GM19238 (cell line): Measurements from ENCODE around the gene KDM4B.
"Not testable (repeated sequence)": the region's sequence is repeated elsewhere in the genome, so short reads cannot be mapped to it uniquely, and the experiment has no call there.

Experiments
- DNase-seq: peaks from one replicate; pipeline ENCODE4 v3.0.0; 2011; ENCODE audit warnings: low spot score; ENCODE audit not compliant: insufficient read length

The KDM4B gene

DNA sequence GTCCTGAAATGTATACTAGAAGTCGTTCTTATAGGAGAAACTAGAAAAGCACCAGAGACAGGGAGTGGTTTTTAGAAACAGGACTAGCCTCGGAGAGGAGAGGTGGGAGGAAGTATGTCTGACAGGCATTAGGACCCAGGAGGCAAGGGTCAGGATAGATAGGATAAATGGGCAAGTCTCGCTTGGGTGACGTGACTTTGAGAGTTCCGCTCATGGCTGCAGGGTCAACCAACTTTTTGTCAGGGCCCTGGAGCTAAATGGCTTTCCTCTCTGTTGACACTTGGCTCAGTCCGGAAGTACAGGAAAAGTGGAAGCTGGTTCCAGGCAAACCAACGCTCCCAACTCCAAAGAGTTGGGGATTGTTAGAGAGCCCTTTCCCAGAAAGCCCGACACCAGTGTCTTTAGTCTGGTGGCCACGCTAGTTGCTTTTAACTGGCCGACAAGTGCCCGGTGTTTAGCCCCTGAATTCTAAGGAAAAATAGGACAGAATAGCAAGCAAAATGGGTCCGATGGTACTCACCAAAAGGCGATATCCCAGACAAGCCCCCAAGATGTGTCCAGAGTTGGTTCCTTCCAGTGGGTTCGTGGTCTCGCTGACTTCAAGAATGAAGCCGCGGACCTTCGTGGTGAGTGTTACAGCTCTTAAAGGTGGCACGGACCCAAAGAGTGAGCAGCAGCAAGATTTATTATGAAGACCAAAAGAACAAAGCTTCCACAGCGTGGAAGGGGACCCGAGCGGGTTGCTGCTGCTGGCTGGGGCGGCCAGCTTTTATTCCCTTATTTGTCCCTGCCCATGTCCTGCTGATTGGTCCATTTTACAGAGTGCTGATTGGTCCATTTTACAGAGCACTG is 196.2 kb downstream of the KDM4B start:
- not testable (repeated sequence) for DNase-seq

DNA sequence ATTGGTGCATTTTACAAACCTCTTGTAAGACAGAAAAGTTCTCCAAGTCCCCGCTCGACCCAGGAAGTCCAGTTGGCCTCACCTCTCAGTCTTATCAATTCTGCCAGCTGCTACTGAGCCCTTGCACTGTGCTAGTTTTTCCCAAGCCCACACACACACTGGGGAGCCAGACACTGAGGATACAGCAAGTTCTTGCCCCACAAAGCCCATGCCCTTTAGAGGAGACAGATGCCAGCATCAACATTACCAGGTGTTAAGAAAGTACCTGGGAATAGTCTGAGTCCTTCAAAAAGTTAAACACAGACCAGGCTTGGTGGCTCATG is 196.7 kb downstream of the KDM4B start:
- DNase-seq, result no peak

DNA sequence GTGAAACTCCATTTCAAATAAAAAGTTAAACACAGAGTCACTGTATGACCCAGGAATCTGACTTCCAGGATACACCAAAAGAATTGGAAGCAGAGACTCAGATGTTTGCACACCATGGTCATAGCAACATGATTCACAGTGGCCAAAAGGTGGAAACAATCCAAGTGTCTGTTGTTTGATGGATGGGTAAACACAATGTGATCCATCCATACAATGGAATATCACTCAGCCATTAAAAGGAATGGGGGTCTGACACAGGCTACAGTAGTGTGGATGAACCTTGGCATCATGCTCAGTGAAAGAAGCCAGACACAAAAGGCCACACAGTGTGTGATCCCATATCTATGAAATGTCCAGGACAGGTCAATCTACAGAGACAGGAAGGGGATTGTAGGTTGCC is 197.3 kb downstream of the KDM4B start:
- DNase-seq, result no peak

DNA sequence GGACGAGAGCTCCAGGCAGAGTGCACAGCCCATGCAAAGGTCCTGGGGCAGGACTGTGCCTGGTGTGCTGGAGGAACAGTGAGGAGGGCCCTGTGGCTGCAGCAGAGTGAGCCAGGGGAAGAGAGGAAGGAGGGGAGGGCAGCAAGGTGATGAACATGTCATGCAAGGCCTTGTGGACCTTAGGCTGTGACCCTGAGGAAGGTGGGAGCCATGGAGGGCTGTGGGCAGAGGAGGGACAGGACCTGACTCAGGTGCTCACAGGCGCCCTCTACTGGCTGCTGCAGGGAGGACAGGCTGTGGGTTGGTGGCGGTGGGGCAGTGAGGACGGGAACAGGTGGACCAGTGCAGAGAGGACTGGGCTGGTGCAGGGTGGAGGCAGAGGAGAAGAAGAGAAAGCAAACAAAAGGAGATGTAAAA is 201.4 kb downstream of the KDM4B start:
- DNase-seq, result no peak

DNA sequence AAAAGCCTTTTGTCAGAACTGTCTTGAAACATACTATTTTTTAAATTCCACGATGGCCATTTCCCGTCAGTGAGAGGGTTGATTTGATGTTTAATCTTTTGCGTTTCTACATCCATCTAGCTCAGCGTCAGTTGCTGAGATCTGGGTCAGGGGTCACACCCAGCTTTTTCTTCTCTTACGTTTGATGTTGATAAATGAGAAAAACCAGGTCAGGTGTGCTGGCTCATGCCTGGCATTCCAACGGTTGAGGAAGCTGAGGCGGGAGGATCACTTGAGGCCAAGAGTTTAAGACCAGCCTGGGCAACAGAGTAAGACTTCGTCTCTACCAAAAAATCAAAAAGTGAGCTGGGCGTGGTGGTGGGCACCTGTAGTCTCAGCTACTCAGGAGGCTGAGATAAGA is 202.8 kb downstream of the KDM4B start:
- no peak for DNase-seq

DNA sequence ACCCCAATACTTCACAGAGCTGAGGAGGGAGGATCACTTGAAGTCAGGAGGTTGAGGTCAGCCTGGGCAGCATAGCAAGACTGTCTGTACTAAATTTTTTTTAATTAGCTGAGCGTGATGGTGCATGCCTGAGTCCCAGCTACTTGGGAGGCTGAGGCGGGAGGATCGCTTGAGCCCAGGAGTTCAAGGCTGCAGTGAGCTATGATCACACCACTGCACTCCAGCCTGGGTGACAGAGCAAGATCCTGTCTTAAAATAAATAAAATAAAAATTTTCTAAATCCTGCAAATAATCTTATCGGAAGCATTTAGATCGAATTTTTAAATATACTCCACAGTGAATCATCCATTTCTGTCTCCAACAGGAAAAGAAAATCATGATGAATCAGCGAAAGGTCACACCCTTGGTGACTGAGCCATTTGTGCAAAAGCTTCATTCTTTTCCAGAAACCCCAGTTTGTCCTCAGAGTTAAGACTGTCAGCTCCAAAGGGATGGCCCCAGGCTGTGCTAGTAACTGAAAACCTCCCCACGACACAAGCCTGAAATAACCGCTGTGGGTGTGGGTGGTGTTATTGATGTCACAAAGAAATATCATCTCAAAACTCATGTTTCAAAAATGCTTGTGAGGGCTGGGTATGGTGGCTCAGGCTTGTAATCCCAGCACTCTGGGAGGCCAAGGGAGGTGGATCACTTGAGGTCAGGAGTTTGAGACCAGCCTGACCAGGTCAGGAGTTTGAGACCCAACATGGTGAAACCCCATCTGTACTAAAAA is 204.1 kb downstream of the KDM4B start:
- no peak for DNase-seq

DNA sequence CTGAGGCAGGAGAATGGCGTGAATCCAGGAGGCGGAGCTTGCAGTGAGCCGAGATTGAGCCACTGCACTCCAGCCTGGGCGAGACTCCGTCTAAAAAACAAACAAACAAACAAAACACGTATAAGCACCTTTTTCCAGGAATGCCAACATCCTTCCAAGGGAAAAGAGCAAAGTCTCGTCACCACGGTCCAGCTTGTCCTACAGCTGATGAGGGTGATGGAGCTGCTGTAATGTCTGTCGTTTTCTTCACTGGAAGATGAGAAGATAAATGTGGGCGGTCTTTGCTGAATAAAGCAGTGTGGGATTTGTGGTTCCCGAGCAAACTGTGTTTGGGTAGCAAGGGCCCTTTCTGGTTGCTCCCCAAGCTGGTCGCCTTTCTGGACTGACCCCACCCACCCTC is 205.1 kb downstream of the KDM4B start:
- no peak for DNase-seq

DNA sequence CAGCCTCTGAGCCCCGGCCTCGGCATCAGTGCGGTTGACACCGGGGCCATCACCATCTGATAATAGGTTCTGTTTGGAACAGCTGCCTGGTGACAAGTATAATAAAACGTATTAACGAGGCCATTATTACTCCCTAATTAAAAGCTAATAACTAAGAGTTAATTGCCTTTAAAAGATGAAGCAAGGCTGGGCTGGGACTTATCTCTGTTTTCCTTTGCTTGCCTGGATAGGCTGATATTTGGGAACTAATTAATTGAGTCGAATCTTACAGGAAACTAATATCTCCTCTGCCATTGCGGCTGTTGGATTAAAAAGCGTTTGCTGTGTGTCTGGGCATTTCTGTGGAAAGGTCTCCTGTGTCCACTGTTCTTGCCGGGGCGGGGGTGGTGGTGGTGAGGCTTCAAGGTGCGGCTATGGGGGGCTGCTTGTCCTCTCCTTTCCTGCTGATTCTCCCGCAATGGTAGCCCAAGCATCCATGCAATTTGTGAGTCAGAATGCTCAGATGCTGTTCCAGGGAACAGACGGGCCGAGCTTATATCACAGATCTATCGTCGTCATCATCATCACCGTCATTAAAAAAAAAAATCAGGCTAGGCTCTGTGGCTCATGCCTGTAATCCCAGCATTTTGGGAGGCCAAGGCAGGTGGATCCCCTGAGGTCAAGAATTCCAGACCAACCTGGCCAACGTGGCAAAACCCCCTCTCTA is 209.0 kb downstream of the KDM4B start:
- DNase-seq, result no peak

DNA sequence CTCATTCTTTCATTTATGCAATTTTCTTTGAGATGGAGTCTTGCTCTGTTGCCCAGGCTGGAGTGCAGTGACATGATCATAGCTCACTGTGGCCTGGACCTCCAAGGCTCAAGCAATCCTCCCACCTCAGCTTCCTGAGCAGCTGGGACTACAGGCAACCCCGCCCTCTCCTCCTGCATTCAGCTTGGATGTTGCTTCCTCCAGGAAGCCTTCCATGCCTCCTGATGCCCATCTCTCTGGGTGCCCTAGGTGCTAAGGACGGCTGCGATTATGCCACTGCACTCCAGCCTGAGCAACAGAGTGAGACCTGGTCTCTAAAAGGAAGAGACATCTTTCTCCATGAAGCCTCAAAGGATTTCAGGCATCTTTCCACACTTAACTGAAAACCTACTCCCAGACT is 209.9 kb downstream of the KDM4B start:
- no peak for DNase-seq

DNA sequence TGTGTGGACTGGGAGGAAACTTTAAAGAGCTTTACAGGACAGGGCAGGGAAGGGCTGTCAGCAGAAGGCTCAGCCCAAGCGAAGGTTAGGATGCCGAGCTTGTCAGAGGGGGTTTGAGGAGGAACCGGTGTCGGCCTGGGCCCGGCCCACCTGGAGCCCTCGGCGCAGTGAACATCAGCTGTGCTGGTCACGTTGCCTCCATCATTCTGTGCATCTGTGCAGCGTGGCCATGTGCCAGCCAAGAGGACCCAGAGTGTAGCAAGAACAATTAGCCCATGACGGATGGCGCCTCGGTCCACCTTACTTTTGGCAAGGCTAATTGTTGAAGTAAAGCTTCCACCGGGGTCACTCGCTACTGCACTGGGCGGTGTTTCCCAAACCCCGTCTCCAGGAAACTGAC is 210.3 kb downstream of the KDM4B start:
- DNase-seq, result no peak

DNA sequence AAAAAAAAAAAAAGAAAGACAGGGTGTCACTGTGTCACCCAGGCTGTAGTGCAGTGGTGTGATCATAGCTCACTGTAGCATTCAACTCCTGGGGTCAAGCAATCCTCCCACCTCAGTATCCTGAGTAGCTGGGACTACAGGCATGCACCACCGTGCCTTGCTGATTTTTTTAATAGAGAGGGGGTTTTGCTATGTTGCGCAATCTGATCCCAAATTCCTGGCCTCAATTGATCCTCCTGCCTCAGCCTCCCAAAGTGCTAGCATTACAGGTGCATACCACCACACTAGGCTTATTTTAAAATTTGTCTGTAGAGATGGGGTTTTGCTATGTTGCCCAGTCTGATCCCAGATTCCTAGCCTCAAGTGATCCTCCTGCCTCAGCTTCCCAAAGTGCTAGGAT is 212.4 kb downstream of the KDM4B start:
- no peak for DNase-seq

DNA sequence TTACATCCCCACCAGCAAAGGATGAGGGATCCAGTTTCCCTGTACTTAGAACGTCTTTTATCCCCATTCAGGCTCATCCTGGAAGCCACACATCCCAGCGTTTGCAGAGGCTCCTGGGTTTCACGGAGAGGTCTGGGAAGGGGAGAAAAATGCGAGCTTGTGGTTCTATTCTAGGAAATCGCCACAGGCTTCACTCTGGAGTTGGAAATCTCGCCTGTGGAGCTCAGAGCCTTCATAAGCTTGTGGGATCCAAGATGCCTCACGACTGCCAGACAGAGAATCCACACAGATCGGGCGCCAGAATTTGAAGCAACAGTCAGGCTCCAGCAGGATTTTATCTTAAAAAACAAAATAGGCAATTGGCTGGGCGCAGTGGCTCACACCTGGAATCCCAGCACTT is 213.8 kb downstream of the KDM4B start:
- DNase-seq, result no peak

DNA sequence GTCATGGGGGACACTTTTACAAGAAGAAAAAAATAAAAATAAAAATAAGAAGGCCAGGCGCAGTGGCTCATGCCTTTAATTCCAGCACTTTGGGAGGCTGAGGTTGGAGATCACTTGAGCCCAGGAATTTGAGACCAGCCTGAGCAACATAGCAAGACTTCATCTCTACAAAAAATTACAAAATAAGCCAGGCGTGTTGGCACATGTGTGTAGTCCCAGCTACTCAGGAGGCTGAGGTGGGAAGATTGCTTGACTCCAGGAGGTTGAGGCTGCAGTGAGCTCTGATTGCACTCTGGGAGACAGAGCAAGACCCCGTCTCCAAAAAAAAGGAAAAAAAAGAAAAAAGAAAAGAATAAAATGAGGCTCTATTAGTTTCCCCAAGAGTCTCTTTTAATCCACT is 214.7 kb downstream of the KDM4B start:
- no peak for DNase-seq

DNA sequence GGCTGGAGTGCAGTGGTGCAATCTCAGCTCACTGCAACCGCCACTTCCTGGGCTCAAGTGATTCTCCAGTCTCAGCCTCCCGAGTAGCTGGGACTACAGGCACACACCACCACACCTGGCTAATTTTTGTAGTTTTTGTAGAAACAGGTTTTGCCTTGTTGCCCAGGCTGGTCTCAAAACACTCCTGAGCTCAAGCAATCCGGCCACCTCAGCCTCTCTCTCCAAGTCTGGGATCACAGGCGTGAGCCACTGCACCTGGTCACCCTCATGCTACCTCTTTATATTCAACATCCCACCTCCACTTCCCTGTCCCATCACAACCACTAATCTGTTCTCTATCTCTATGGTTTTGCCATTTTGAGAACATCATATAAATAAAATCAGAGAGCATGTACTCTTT is 216.0 kb downstream of the KDM4B start:
- DNase-seq, result no peak

DNA sequence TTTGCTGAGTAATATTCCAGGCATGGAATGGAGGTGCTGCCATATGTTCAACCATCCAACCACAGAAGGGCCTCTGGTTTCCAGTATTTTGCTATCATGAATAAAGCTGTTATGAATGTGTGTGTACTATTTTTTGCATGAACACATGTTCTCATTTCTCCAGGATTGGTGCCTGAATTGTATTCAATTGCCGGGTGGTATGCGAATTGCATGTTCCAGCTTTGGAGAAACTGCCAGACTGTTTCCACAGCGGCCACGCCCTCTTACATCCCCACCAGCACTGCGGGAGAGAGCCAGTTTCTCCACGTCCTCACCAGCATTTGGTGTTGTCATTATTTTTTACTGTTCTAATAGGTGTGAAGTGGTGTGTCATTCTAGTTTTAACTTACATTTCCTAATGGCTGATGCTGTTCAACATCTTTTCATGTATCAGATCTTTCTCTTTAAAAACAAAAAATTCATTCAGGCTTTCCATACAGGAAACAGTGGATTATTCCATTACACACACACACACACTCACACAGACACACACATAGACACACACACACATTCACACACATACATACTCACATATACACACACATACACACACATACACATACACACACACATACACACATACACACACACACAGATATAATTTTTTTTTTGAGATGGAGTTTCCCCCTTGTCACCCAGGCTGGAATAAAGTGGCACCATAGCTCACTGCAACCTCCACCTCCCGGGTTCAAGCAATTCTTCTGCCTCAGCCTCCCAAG is 217.6 kb downstream of the KDM4B start:
- DNase-seq, result no peak

DNA sequence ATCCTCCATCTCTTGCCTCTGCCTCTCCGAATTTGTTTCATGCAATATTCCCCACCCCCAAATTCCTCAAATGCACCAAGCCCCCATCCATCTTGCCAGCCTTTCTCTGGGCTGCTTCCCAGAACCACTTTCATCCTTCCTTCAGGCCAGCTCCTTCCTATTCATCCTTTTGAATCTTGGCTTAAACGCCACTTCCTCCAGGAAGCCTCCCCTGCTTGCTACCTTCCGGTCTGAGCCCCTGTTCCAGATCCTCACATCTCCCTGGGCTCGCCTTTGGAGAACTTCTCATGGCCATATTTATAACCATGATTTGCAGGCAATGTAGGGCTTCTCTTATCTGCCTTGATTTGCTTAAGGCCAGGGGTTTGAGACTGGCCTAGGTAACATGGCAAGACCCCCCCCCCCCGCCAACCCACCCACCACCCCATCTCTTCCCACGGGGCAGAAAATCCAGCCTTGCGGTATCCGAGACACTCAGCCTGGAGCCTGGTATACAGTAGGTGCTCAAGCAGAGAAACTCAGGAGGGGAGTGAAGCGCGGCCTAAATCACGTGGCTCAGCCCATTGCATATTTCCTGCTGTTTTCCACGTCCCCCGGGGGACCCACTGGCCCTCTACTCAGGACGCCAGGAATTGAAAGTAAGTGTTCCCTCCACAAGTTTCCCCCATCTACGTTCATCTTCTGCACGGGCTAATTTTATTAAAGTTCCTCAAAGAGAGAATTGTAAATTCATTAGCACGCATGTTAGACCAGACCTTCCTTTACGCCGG is 219.8 kb downstream of the KDM4B start:
- DNase-seq, result no peak

DNA sequence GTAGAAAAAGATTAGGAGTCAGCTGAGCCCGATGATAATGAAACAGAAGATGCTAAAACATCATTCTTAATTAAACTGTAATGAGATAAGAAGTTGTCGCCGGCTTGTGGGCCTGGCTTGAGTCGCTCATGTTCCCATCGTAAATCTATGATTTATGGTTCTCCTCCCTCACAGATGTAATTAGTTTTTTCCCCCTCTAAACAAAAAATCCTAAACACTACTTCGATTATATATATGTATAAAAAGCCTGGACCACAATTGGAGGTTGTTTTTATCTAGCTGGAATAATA is 220.3 kb downstream of the KDM4B start:
- no peak for DNase-seq

DNA sequence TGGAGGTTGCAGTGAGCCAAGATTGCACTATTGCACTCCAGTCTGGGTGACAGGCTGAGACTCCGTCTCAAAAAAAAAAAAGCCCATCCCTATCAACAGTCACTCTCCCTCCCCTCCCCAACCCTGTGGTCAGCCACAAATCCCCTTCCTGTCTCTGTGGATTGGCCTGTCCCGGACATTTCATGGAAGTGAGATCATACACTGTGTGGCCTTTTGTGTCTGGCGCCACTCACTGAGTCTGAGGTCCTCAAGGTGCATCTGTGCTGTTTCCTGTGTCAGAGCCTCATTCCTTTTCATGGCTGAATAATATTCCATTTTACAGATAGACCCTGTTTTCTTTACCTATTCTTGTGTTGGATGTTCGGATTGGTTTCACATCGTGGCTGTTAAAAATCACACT is 222.2 kb downstream of the KDM4B start:
- no peak for DNase-seq

DNA sequence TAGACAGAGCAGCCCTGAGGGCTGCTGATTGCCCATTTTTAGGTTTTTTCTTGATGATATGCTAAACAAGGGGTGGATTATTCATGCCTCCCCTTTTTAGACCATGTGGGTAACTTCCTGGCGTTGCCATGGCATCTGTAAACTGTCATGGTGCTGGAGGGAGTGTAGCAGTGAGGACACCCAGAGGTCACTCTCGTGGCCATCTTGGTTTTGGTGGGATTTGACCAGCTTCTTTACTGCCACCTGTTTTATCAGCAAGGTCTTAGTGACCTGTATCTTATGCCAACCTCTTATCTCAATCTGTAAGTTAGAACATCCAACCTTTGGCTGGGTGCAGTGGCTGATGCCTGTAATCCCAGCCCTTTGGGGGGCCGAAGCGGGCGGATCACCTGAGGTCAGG is 223.7 kb downstream of the KDM4B start:
- DNase-seq, result no peak

DNA sequence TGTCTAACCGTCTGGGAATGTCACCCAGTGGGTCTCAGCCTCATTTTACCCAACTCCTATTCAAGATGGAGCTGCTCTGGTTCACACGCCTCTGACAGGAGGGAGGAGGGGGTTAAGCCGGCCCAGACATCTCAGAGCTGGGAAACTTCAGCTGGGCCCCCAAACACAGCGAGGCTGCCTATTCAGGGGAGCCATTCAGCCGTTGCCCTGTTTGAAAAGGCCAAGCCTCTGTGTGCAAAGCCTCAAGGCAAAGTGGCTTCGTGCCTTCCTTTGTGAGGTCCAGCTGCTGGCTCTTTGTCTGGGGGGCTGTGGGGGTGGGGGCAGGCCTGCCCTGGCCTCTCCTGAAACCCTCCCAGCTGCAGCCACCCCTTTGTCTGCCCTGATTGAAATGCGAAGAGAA is 224.3 kb downstream of the KDM4B start:
- DNase-seq, result no peak

DNA sequence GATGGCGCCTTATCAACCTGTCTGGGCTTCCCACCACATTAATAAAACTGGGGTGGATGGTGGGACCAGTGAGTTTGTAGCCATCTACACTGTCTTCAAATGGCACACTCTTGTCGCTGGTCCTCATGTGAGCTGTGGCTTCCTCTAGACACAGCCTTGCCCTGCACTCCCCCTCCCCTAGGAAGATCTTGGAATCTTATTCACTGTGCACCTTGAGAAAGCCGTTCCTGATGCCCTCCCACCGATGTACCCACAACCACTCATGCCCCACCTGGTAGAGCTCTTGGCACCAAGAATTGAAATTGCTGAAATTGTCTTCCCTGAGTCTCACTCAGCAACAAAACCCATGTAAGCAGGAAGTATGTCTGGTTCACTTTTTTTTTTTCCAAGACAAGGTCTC is 225.7 kb downstream of the KDM4B start:
- DNase-seq, result no peak
